ENCODE results near the gene PLOD2.

DNA sequence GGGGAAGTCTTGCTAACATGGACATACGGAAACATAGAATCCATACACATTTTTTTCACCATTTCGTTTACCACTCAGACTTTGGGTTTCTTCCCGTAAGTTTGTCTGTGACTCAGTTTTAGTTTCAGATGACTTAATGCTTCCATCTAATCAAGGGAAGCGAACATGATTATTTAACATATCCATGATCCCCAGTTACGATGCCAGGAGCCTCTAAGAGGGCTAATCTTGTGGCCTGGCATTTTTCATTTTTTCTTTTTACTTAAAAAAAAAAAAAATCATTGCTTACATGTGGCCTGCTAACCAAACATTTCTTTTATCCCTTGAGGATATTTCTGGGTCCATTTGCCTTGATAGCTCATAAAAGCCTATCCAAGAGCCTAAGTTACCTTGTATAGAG, 20.2 kb upstream of the PLOD2 start:
- TF ChIP-seq CTCF (IDR thresholded peaks at IDR 0.05 in 4 of 5, conservative IDR thresholded peaks at IDR 0.05 in 1 of 5) (no peak), POLR2A (IDR thresholded peaks at IDR 0.05) (no peak)

All from gastrocnemius medialis (tissue), 4 donors.